Glutamatergic neuron (in vitro differentiated cells): Measurements from ENCODE around the gene MRPL10. TPM values are rescaled to one million over a fixed set of nuclear protein-coding genes. Genes with fewer than 3 reads are reported as not detected.

Source experiments
- DNase-seq: peaks from one replicate; pipeline ENCODE4 v3.0.0; 2022
- H3K27ac Mint-ChIP-seq: one replicate; pipeline ENCODE4 v1.8.0; 2020; ENCODE audit warnings: mild to moderate bottlenecking, mixed read lengths, inconsistent platforms; ENCODE audit not compliant: unreplicated experiment
- H3K27me3 Mint-ChIP-seq: one replicate; pipeline ENCODE4 v1.8.0; 2020; ENCODE audit warnings: mild to moderate bottlenecking, moderate library complexity, mixed read lengths, inconsistent platforms; ENCODE audit not compliant: unreplicated experiment
- H3K36me3 Mint-ChIP-seq: one replicate; pipeline ENCODE4 v1.8.0; 2020; ENCODE audit warnings: mild to moderate bottlenecking, mixed read lengths, inconsistent platforms; ENCODE audit not compliant: unreplicated experiment
- H3K4me1 Mint-ChIP-seq: one replicate; pipeline ENCODE4 v1.8.0; 2020; ENCODE audit warnings: mild to moderate bottlenecking, low read depth, mixed read lengths, inconsistent platforms; ENCODE audit not compliant: unreplicated experiment
- H3K4me3 Mint-ChIP-seq: one replicate; pipeline ENCODE4 v1.8.0; 2020; ENCODE audit warnings: mild to moderate bottlenecking, mixed read lengths, inconsistent platforms; ENCODE audit not compliant: unreplicated experiment
- H3K9me3 Mint-ChIP-seq: one replicate; pipeline ENCODE4 v1.8.0; 2020; ENCODE audit warnings: mild to moderate bottlenecking, moderate library complexity, mixed read lengths, inconsistent platforms; ENCODE audit not compliant: unreplicated experiment
- CTCF ChIP-seq: fragments of 200-600 bp; sonication (generic); IDR thresholded peaks from one replicate; pipeline ENCODE4 v1.5.0; 2021; ENCODE audit not compliant: partially characterized antibody, unreplicated experiment
- total RNA-seq: library from RNA; stranded (reverse); fragmentation: NEBNext Ultra II Directional; extraction: Animal tissue kit (Norgen Biotek cat#: 25700); gene quantifications from one replicate; pipeline ENCODE4 v1.2.1, GENCODE V29; 2021; ENCODE audit not compliant: unreplicated experiment

Gene MRPL10
- total RNA-seq, 1 donor from 2014 or later: 38.7 TPM

GRCh38 chr17:47872019-47872650 lies 40.8 kb upstream of the MRPL10 start:
- DNase-seq: no peak
- Mint-ChIP-seq H3K27ac (no peak overlapping the region), H3K27me3 (peaks cover 20% of the 10 kb centered on the region), H3K9me3 (peaks cover 2% of the 10 kb centered on the region), H3K4me3 (peak overlapping the region; percentile 49), H3K4me1 (peaks cover 9% of the 10 kb centered on the region), H3K36me3 (no peaks in the 10 kb centered on the region)
- no peak for TF ChIP-seq CTCF

GRCh38 chr17:47871048-47871447 lies 39.7 kb upstream of the MRPL10 start:
- no peak for DNase-seq
- Mint-ChIP-seq H3K4me3 (no peak overlapping the region), H3K9me3 (peaks cover 2% of the 10 kb centered on the region), H3K27me3 (peaks cover 22% of the 10 kb centered on the region), H3K4me1 (peaks cover 9% of the 10 kb centered on the region), H3K36me3 (peaks cover 2% of the 10 kb centered on the region), H3K27ac (no peak overlapping the region)
- TF ChIP-seq CTCF: no peak

GRCh38 chr17:47870056-47870455 lies 38.7 kb upstream of the MRPL10 start:
- no peak overlapping the region for H3K27ac Mint-ChIP-seq
- peaks cover 22% of the 10 kb centered on the region for H3K27me3 Mint-ChIP-seq
- peaks cover 3% of the 10 kb centered on the region for H3K4me1 Mint-ChIP-seq
- DNase-seq: no peak
- H3K36me3 Mint-ChIP-seq: peaks cover 5% of the 10 kb centered on the region
- no peak overlapping the region for H3K4me3 Mint-ChIP-seq
- no peak for TF ChIP-seq CTCF
- peaks cover 4% of the 10 kb centered on the region for H3K9me3 Mint-ChIP-seq

- Mint-ChIP-seq H3K27ac (no peak overlapping the region), H3K4me3 (no peak overlapping the region), H3K9me3 (peaks cover 4% of the 10 kb centered on the region), H3K4me1 (no peaks in the 10 kb centered on the region), H3K27me3 (peaks cover 24% of the 10 kb centered on the region), H3K36me3 (peaks cover 5% of the 10 kb centered on the region)
- DNase-seq: no peak
- no peak for TF ChIP-seq CTCF
Observed at GRCh38 chr17:47869114-47869513, 37.8 kb upstream of the MRPL10 start.

GRCh38 chr17:47867813-47868533 lies 36.6 kb upstream of the MRPL10 start:
- no peak for TF ChIP-seq CTCF
- Mint-ChIP-seq H3K9me3 (peaks cover 6% of the 10 kb centered on the region), H3K4me3 (no peak overlapping the region), H3K27me3 (peaks cover 25% of the 10 kb centered on the region), H3K4me1 (no peaks in the 10 kb centered on the region), H3K27ac (no peak overlapping the region), H3K36me3 (peaks cover 5% of the 10 kb centered on the region)
- no peak for DNase-seq
